ENCODE data around the gene GSX2. TPM values are rescaled to one million over a fixed set of nuclear protein-coding genes. Genes with fewer than 3 reads are reported as not detected.
"Not testable (repeated sequence)": the region's sequence is repeated elsewhere in the genome, so short reads cannot be mapped to it uniquely, and the experiment has no call there.

Gene GSX2
- total RNA-seq, 2 donors from 2014 or later = not detected

GRCh38 chr4:54109241-54110018 lies 9.5 kb downstream of the GSX2 start:
- 9 to 26% methylated on average over 25 to 47 of the region's 51 CpGs for WGBS, 2 donors
- Histone ChIP-seq H3K9me3 (no peaks in the 10 kb centered on the region), H3K27ac (no peak overlapping the region), H3K36me3 (replicated peaks in 1 of 2; ENCODE audit: insufficient read depth in 1 of 2, low read depth in 2 of 2) (no peaks in the 10 kb centered on the region), H3K4me1 (peaks cover 8% of the 10 kb centered on the region), H3K4me3 (no peak overlapping the region), H3K27me3 (peaks cover 0 to 13% of the 10 kb centered on the region in 2 donors)
- no peak for DNase-seq
- ATAC-seq = no peak
- intact Hi-C loops (cut with DNase I) = no loop called here
- no peak for TF ChIP-seq CTCF (IDR thresholded peaks at IDR 0.05)
- TF ChIP-seq POLR2A (IDR thresholded peaks at IDR 0.05) = no peak

GRCh38 chr4:54110019-54110416 lies 10.1 kb downstream of the GSX2 start:
- peaks cover 8% of the 10 kb centered on the region for H3K4me1 ChIP-seq
- ATAC-seq = no peak
- no peak overlapping the region for H3K4me3 ChIP-seq
- no peak for TF ChIP-seq POLR2A (IDR thresholded peaks at IDR 0.05)
- no peak for TF ChIP-seq CTCF (IDR thresholded peaks at IDR 0.05)
- DNase-seq = no peak
- H3K9me3 ChIP-seq = no peaks in the 10 kb centered on the region
- H3K27me3 ChIP-seq = peaks cover 0 to 13% of the 10 kb centered on the region in 2 donors
- intact Hi-C loops (cut with DNase I) = no loop called here
- 17% methylated on average over 10 of the region's 10 CpGs for WGBS, 2 donors
- no peak overlapping the region for H3K27ac ChIP-seq
- no peaks in the 10 kb centered on the region for H3K36me3 ChIP-seq (replicated peaks in 1 of 2; ENCODE audit: insufficient read depth in 1 of 2, low read depth in 2 of 2)

- 90 to 96% methylated on average over 1 of the region's 1 CpG for WGBS, 2 donors
- H3K4me1 ChIP-seq; DNase-seq; H3K9me3 ChIP-seq; H3K27ac ChIP-seq; H3K36me3 ChIP-seq (replicated peaks in 1 of 2; ENCODE audit: insufficient read depth in 1 of 2, low read depth in 2 of 2); ATAC-seq; intact Hi-C loops (cut with DNase I); H3K4me3 ChIP-seq: not testable (repeated sequence)
- H3K27me3 ChIP-seq = peaks cover 0 to 11% of the 10 kb centered on the region in 2 donors
Observed at GRCh38 chr4:54113206-54113605, 13.2 kb downstream of the GSX2 start.

GRCh38 chr4:54116246-54116645 lies 16.3 kb downstream of the GSX2 start:
- ATAC-seq; intact Hi-C loops (cut with DNase I): not testable (repeated sequence)

GRCh38 chr4:54118850-54119589 lies 19.1 kb downstream of the GSX2 start:
- WGBS, 2 donors = 54 to 61% methylated on average over 5 of the region's 5 CpGs
- intact Hi-C loops (cut with DNase I) = no loop called here
- H3K4me1 ChIP-seq = no peaks in the 10 kb centered on the region
- H3K9me3 ChIP-seq = no peaks in the 10 kb centered on the region
- DNase-seq (no peak), ATAC-seq (no peak)
- no peak overlapping the region for H3K4me3 ChIP-seq
- TF ChIP-seq POLR2A (IDR thresholded peaks at IDR 0.05) (no peak), CTCF (IDR thresholded peaks at IDR 0.05) (no peak)
- no peak overlapping the region for H3K27ac ChIP-seq
- H3K27me3 ChIP-seq = no peaks in the 10 kb centered on the region
- H3K36me3 ChIP-seq (replicated peaks in 1 of 2; ENCODE audit: insufficient read depth in 1 of 2, low read depth in 2 of 2) = no peaks in the 10 kb centered on the region

More at GRCh38 chr4:54116246-54116645, 16.3 kb downstream of the GSX2 start:
- H3K27me3 ChIP-seq; H3K27ac ChIP-seq; H3K9me3 ChIP-seq; DNase-seq; H3K4me3 ChIP-seq; H3K36me3 ChIP-seq (replicated peaks in 1 of 2; ENCODE audit: insufficient read depth in 1 of 2, low read depth in 2 of 2); H3K4me1 ChIP-seq: not testable (repeated sequence)
- 81 to 98% methylated on average over 6 of the region's 6 CpGs for WGBS, 2 donors

Measured in body of pancreas (tissue), 4 donors.